WTC11 (cell line): ENCODE measurements around the gene GNG11. TPM values are rescaled to one million over a fixed set of nuclear protein-coding genes. Genes with fewer than 3 reads are reported as not detected.

Experiments used
- ATAC-seq: fragments of 200-7000 bp; cut with Tn5 transposase; 2 replicates; pipeline ENCODE4 v1.10.0; 2021; ENCODE audit warnings: mild to moderate bottlenecking, moderate library complexity
- CTCF ChIA-PET: fragments of 300-600 bp; sonication (Branson Sonifier 250); formaldehyde crosslinking; loops from one replicate; lab custom pipeline; 2021; ENCODE audit warnings: antibody characterized with exemption; lab: Charles Lee
- POLR2A ChIA-PET: fragments of 350-600 bp; sonication (Branson Sonifier 250); formaldehyde crosslinking; loops from one replicate; lab custom pipeline; 2021; ENCODE audit warnings: antibody characterized with exemption; lab: Charles Lee
- DNase-seq: peaks from one replicate; pipeline ENCODE4 v3.0.0; 2021; ENCODE audit warnings: low spot score
- H3K27ac Mint-ChIP-seq: 2 replicates; pipeline ENCODE4 v1.8.0; 2021; ENCODE audit warnings: mixed read lengths
- H3K27me3 Mint-ChIP-seq: 2 replicates; pipeline ENCODE4 v1.8.0; 2021; ENCODE audit warnings: low read depth, mild to moderate bottlenecking, moderate library complexity, mixed read lengths
- H3K36me3 Mint-ChIP-seq: 2 replicates; pipeline ENCODE4 v1.8.0; 2021; ENCODE audit warnings: mixed read lengths
- H3K4me1 Mint-ChIP-seq: 2 replicates; pipeline ENCODE4 v1.8.0; 2022; ENCODE audit warnings: mixed read lengths
- H3K4me3 Mint-ChIP-seq: 2 replicates; pipeline ENCODE4 v1.8.0; 2021; ENCODE audit warnings: mild to moderate bottlenecking, moderate library complexity, mixed read lengths
- H3K9me3 Mint-ChIP-seq: 2 replicates; pipeline ENCODE4 v1.8.0; 2021; ENCODE audit warnings: mixed read lengths
- ATF1 ChIP-seq: sonication (generic); formaldehyde crosslinking; IDR thresholded peaks from 2 replicates; pipeline ENCODE4 v1.8.1; 2023; ENCODE audit warnings: mild to moderate bottlenecking, moderate library complexity, missing genetic modification reagents
- GABPB1 ChIP-seq: sonication (generic); formaldehyde crosslinking; IDR thresholded peaks from 2 replicates; pipeline ENCODE4 v1.8.1; 2023; ENCODE audit warnings: mild to moderate bottlenecking, missing genetic modification reagents
- GRHL2 ChIP-seq: fragments of 250-450 bp; sonication (Bioruptor Pico); IDR thresholded peaks from 2 replicates; pipeline ENCODE4 v1.8.0; 2022; ENCODE audit warnings: mild to moderate bottlenecking, moderate library complexity; ENCODE audit not compliant: insufficient replicate concordance, severe bottlenecking
- GTF2I ChIP-seq: fragments of 250-450 bp; sonication (Bioruptor Pico); conservative IDR thresholded peaks from 2 replicates; pipeline ENCODE4 v1.4.0; 2021; ENCODE audit warnings: mild to moderate bottlenecking
- HMGA2 ChIP-seq: fragments of 250-450 bp; sonication (Bioruptor Pico); IDR thresholded peaks from 2 replicates; pipeline ENCODE4 v1.4.0; 2021; ENCODE audit warnings: mild to moderate bottlenecking, moderate library complexity
- MXD4 ChIP-seq: fragments of 250-450 bp; sonication (Bioruptor Pico); IDR thresholded peaks from 2 replicates; pipeline ENCODE4 v1.8.0; 2021; ENCODE audit warnings: mild to moderate bottlenecking, moderate library complexity, borderline replicate concordance
- NFE2L1 ChIP-seq: sonication (generic); formaldehyde crosslinking; IDR thresholded peaks from 2 replicates; pipeline ENCODE4 v1.8.1; 2023; ENCODE audit warnings: missing genetic modification reagents
- NR2C2 ChIP-seq: sonication (generic); formaldehyde crosslinking; IDR thresholded peaks from 2 replicates; pipeline ENCODE4 v1.8.0; 2022; ENCODE audit warnings: mild to moderate bottlenecking, missing genetic modification reagents
- PRRX2 ChIP-seq: fragments of 250-450 bp; sonication (Bioruptor Pico); IDR thresholded peaks from 2 replicates; pipeline ENCODE4 v1.8.0; 2021; ENCODE audit warnings: mild to moderate bottlenecking
- TP53 ChIP-seq: sonication (generic); formaldehyde crosslinking; IDR thresholded peaks from 2 replicates; pipeline ENCODE4 v1.8.1; 2023; ENCODE audit warnings: mild to moderate bottlenecking, missing genetic modification reagents
- ZBTB21 ChIP-seq: sonication (generic); formaldehyde crosslinking; IDR thresholded peaks from 2 replicates; pipeline ENCODE4 v1.8.1; 2023; ENCODE audit warnings: mild to moderate bottlenecking, missing genetic modification reagents, borderline replicate concordance
- ZNF263 ChIP-seq: sonication (generic); formaldehyde crosslinking; IDR thresholded peaks from 2 replicates; pipeline ENCODE4 v1.8.1; 2022; ENCODE audit warnings: low read depth, mild to moderate bottlenecking, moderate library complexity, missing genetic modification reagents
- ZNF671 ChIP-seq: fragments of 250-450 bp; sonication (Bioruptor Pico); IDR thresholded peaks from 2 replicates; pipeline ENCODE4 v1.8.0; 2021; ENCODE audit warnings: mild to moderate bottlenecking
- total RNA-seq: library from RNA; stranded (reverse); gene quantifications from 3 replicates; pipeline ENCODE4 v1.2.3, GENCODE V29; 2021
- TF ChIP-seq, protein P1 (sequence below): sonication (generic); formaldehyde crosslinking; IDR thresholded peaks from 2 replicates; pipeline ENCODE4 v1.8.1; 2022; ENCODE audit warnings: mild to moderate bottlenecking, missing genetic modification reagents, moderate library complexity, borderline replicate concordance
- TF ChIP-seq, protein P2 (sequence below): sonication (generic); formaldehyde crosslinking; IDR thresholded peaks from 2 replicates; pipeline ENCODE4 v1.8.1; 2023; ENCODE audit warnings: mild to moderate bottlenecking, missing genetic modification reagents
- TF ChIP-seq, protein P3 (sequence below): sonication (generic); formaldehyde crosslinking; IDR thresholded peaks from 2 replicates; pipeline ENCODE4 v1.8.1; 2023; ENCODE audit warnings: mild to moderate bottlenecking, moderate library complexity, missing genetic modification reagents
- TF ChIP-seq, protein P4 (sequence below): sonication (generic); formaldehyde crosslinking; conservative IDR thresholded peaks from 2 replicates; pipeline ENCODE4 v1.8.1; 2022; ENCODE audit warnings: mild to moderate bottlenecking, missing genetic modification reagents

The GNG11 gene
- total RNA-seq, 1 experiment from 2014 or later, result 1.7 TPM

DNA sequence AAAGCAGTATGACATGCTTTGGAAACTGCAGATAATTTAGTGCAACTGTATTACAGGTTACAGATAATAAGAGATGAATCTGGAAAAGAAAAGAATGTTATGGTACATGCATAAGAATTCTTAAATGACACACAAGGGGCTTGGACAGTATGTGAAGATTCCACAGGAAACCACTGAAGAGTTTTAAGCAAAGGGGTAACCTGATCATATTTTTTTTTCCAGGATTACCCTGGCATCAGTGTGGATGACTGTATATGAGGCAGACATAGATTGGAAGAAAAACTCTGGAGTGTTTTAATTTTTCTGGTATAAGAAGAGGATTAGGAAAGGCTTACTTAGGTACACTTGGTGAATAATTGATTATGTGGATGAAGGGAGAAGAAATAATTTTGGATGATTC is 39.1 kb upstream of the GNG11 start:
- peaks cover 7% of the 10 kb centered on the region for H3K36me3 Mint-ChIP-seq
- ATAC-seq (no peak), DNase-seq (no peak)
- H3K4me1 Mint-ChIP-seq, result no peaks in the 10 kb centered on the region
- ChIA-PET CTCF (no interaction called here), POLR2A (no interaction called here)
- H3K4me3 Mint-ChIP-seq, result no peak overlapping the region
- TF ChIP-seq ZNF671, result no peak
- TF ChIP-seq NR2C2, result no peak
- no peak for TF ChIP-seq ZNF263 (CRISPR knock-in tag)
- TF ChIP-seq, protein P1, sequence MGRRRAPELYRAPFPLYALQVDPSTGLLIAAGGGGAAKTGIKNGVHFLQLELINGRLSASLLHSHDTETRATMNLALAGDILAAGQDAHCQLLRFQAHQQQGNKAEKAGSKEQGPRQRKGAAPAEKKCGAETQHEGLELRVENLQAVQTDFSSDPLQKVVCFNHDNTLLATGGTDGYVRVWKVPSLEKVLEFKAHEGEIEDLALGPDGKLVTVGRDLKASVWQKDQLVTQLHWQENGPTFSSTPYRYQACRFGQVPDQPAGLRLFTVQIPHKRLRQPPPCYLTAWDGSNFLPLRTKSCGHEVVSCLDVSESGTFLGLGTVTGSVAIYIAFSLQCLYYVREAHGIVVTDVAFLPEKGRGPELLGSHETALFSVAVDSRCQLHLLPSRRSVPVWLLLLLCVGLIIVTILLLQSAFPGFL (CRISPR knock-in tag), result no peak
- TF ChIP-seq HMGA2 (CRISPR knock-in tag), result no peak
- TF ChIP-seq MXD4 (CRISPR knock-in tag), result no peak
- no peak for TF ChIP-seq ATF1
- TF ChIP-seq, protein P2, sequence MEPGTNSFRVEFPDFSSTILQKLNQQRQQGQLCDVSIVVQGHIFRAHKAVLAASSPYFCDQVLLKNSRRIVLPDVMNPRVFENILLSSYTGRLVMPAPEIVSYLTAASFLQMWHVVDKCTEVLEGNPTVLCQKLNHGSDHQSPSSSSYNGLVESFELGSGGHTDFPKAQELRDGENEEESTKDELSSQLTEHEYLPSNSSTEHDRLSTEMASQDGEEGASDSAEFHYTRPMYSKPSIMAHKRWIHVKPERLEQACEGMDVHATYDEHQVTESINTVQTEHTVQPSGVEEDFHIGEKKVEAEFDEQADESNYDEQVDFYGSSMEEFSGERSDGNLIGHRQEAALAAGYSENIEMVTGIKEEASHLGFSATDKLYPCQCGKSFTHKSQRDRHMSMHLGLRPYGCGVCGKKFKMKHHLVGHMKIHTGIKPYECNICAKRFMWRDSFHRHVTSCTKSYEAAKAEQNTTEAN (CRISPR knock-in tag), result no peak
- TF ChIP-seq TP53 (CRISPR knock-in tag), result no peak
- TF ChIP-seq, protein P3, sequence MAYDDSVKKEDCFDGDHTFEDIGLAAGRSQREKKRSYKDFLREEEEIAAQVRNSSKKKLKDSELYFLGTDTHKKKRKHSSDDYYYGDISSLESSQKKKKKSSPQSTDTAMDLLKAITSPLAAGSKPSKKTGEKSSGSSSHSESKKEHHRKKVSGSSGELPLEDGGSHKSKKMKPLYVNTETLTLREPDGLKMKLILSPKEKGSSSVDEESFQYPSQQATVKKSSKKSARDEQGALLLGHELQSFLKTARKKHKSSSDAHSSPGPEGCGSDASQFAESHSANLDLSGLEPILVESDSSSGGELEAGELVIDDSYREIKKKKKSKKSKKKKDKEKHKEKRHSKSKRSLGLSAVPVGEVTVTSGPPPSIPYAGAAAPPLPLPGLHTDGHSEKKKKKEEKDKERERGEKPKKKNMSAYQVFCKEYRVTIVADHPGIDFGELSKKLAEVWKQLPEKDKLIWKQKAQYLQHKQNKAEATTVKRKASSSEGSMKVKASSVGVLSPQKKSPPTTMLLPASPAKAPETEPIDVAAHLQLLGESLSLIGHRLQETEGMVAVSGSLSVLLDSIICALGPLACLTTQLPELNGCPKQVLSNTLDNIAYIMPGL (CRISPR knock-in tag), result no peak
- TF ChIP-seq PRRX2 (CRISPR knock-in tag), result no peak
- peaks cover 17% of the 10 kb centered on the region for H3K9me3 Mint-ChIP-seq
- H3K27me3 Mint-ChIP-seq, result no peaks in the 10 kb centered on the region
- no peak overlapping the region for H3K27ac Mint-ChIP-seq

DNA sequence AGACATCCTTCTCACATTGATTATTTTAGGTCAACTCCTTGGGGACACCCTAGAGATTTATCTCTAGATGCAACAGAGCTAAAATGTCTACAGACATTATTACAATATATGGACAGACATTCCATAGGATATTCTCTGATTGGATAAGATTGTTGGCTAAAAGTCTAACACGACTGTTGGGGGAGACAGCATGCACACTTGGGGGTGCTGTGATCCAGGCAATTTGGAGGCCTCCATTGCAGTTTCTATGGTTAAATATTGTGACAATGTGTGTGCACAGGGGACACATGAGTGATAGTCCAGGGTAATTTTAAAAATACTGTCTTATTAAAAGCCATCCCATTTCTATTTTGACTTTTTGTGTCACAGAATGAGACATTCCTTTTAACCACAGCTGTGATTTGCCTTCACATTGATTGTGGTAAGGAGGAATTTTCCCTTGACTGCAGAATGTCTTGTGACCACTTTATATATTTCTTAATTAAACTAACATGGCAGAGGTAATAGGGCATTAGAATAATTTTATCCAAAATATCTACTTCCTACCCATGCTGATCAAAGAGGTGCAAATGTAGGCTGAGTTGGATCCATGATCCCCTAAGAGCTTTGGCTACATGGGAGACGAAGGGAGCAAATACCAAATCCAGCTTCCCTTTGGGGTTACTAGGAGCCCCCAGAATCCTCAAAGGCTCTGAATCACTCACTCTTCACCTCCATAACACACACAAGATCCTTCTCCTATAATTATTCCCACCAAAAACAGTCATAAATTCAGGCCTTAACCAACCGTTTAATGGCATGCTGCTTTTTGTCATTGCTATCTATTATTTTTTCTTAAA is 38.2 kb upstream of the GNG11 start:
- CTCF ChIA-PET, result no interaction called here
- ATAC-seq, result no peak
- Mint-ChIP-seq H3K36me3 (peaks cover 7% of the 10 kb centered on the region), H3K9me3 (peaks cover 17% of the 10 kb centered on the region), H3K27ac (no peak overlapping the region), H3K4me3 (no peak overlapping the region), H3K4me1 (no peaks in the 10 kb centered on the region), H3K27me3 (peaks cover 7% of the 10 kb centered on the region)
- POLR2A ChIA-PET, result no interaction called here
- TF ChIP-seq GABPB1 (CRISPR knock-in tag), result no peak
- no peak for TF ChIP-seq ZBTB21 (CRISPR knock-in tag)
- TF ChIP-seq GTF2I, result no peak
- no peak for TF ChIP-seq TP53 (CRISPR knock-in tag)
- TF ChIP-seq, protein P4, sequence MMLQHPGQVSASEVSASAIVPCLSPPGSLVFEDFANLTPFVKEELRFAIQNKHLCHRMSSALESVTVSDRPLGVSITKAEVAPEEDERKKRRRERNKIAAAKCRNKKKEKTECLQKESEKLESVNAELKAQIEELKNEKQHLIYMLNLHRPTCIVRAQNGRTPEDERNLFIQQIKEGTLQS, result no peak
- no peak for TF ChIP-seq GRHL2 (CRISPR knock-in tag)
- no peak for TF ChIP-seq NFE2L1 (CRISPR knock-in tag)
- TF ChIP-seq HMGA2 (CRISPR knock-in tag), result no peak
- no peak for TF ChIP-seq ZNF671
- TF ChIP-seq, protein P1 (CRISPR knock-in tag), result no peak
- DNase-seq, result no peak
